B cell (primary cell): ENCODE measurements around the gene NSUN6. TPM values are rescaled to one million over a fixed set of nuclear protein-coding genes. Genes with fewer than 3 reads are reported as not detected.

Source experiments
- ATAC-seq: fragments of 200-7000 bp; cut with Tn5 transposase; one replicate; pipeline ENCODE4 v1.10.0; 2021; ENCODE audit warnings: low read depth, mild to moderate bottlenecking, moderate number of reproducible peaks, moderate library complexity
- CTCF ChIA-PET: fragments of 350-600 bp; sonication (Branson Sonifier 250); formaldehyde crosslinking; loops from one replicate; lab custom pipeline; 2021; ENCODE audit warnings: antibody characterized with exemption, inconsistent platforms; lab: Charles Lee
- POLR2A ChIA-PET: fragments of 350-600 bp; sonication (Branson Sonifier 250); formaldehyde crosslinking; loops from one replicate; lab custom pipeline; 2021; ENCODE audit warnings: antibody characterized with exemption; lab: Charles Lee
- DNase-seq: peaks from one replicate; pipeline ENCODE4 v3.0.0; 2013
- H2AFZ ChIP-seq: 2 replicates; pipeline ENCODE4 v1.6.1; 2012; ENCODE audit warnings: mild to moderate bottlenecking, low read depth, low read length; ENCODE audit not compliant: insufficient read depth, poor library complexity, severe bottlenecking
- H3K27ac ChIP-seq, 2 donors: 1 replicate in 1 of 2; 2 replicates in 1 of 2; pipeline ENCODE4 v1.5.1; 2012 to 2013; ENCODE audit warnings: low read length in 2 of 2, mild to moderate bottlenecking in 2 of 2, moderate library complexity in 1 of 2
- H3K27me3 ChIP-seq, 4 experiments: fragments of 200-600 bp in 1 of 4; sonication (generic) in 1 of 4; replicated peaks in 1 of 4; 1 replicate in 2 of 4; 2 replicates in 2 of 4; pipeline versions ENCODE4 v1.6.1 to v1.7.0; 2013 to 2016; ENCODE audit warnings: low read length in 3 of 4, mild to moderate bottlenecking in 2 of 4, mixed read lengths in 1 of 4, moderate library complexity in 1 of 4; ENCODE audit not compliant: insufficient read depth in 4 of 4, control insufficient read depth in 3 of 4; ENCODE audit errors: control extremely low read depth in 1 of 4
- H3K36me3 ChIP-seq, 2 experiments: replicated peaks in 1 of 2; 1 replicate in 1 of 2; 2 replicates in 1 of 2; pipeline versions ENCODE4 v1.6.1 to v1.7.1; 2013; ENCODE audit warnings: low read length in 1 of 2; ENCODE audit not compliant: insufficient read depth in 2 of 2, control insufficient read depth in 1 of 2; ENCODE audit errors: control extremely low read depth in 1 of 2, extremely low read depth in 1 of 2
- H3K4me1 ChIP-seq, 2 donors: fragments of 200-600 bp in 1 of 2; sonication (generic) in 1 of 2; 1 replicate in 1 of 2; 2 replicates in 1 of 2; pipeline versions ENCODE4 v1.5.1 to v1.6.1; 2013 to 2017; ENCODE audit warnings: low read length in 2 of 2; ENCODE audit not compliant: control insufficient read depth in 2 of 2, insufficient read depth in 2 of 2
- H3K4me2 ChIP-seq: replicated peaks from 2 replicates; pipeline ENCODE3; 2012; ENCODE audit warnings: mild to moderate bottlenecking, low read depth, low read length; ENCODE audit not compliant: poor library complexity, severe bottlenecking
- H3K4me3 ChIP-seq, 5 experiments: fragments of 200-600 bp in 1 of 5; sonication (generic) in 1 of 5; 1 replicate in 3 of 5; 2 replicates in 2 of 5; pipeline versions ENCODE4 v1.5.1 to v1.7.0; 2011 to 2016; ENCODE audit warnings: low read length in 4 of 5, mild to moderate bottlenecking in 4 of 5, low read depth in 2 of 5, control low read depth in 1 of 5, moderate library complexity in 1 of 5; ENCODE audit not compliant: insufficient read depth in 1 of 5; ENCODE audit errors: control extremely low read depth in 1 of 5, extremely low read depth in 1 of 5
- H3K79me2 ChIP-seq: fragments of 200-600 bp; sonication (generic); one replicate; pipeline ENCODE4 v1.6.0; 2016; ENCODE audit warnings: low read length; ENCODE audit not compliant: control insufficient read depth, insufficient read depth
- H3K9ac ChIP-seq: fragments of 200-600 bp; sonication (generic); 2 replicates; pipeline ENCODE4 v1.6.1; 2017; ENCODE audit warnings: mild to moderate bottlenecking, low read length, moderate library complexity
- H3K9me3 ChIP-seq, 3 donors: one replicate each; pipeline versions ENCODE4 v1.6.1 to v1.7.1; 2013; ENCODE audit warnings: low read length in 2 of 3; ENCODE audit not compliant: control insufficient read depth in 2 of 3, insufficient read depth in 1 of 3; ENCODE audit errors: control extremely low read depth in 1 of 3
- H4K20me1 ChIP-seq: 2 replicates; pipeline ENCODE4 v1.6.0; 2012; ENCODE audit warnings: mild to moderate bottlenecking, low read length; ENCODE audit not compliant: insufficient read depth, control insufficient read depth, poor library complexity, severe bottlenecking
- H3K27ac Mint-ChIP-seq: one replicate; pipeline ENCODE4 v1.8.0; 2021; ENCODE audit warnings: mixed read lengths
- H3K27me3 Mint-ChIP-seq: one replicate; pipeline ENCODE4 v1.8.0; 2021; ENCODE audit warnings: mixed read lengths
- H3K4me1 Mint-ChIP-seq: one replicate; pipeline ENCODE4 v1.8.0; 2021; ENCODE audit warnings: mixed read lengths
- H3K4me3 Mint-ChIP-seq: one replicate; pipeline ENCODE4 v1.8.0; 2021; ENCODE audit warnings: mixed read lengths
- H3K9me3 Mint-ChIP-seq: one replicate; pipeline ENCODE4 v1.8.0; 2022; ENCODE audit warnings: mixed read lengths; ENCODE audit not compliant: insufficient read depth
- EZH2 ChIP-seq: IDR thresholded peaks from 2 replicates; pipeline ENCODE4 v1.6.1; 2012; ENCODE audit warnings: borderline replicate concordance, low read depth, mild to moderate bottlenecking, moderate library complexity, low read length; ENCODE audit not compliant: insufficient read depth, poor library complexity, severe bottlenecking
- WGBS: methylation state at CpG from one replicate; pipeline ENCODE4 v1.1.5; 2013; ENCODE audit warnings: missing lambda C conversion rate; ENCODE audit not compliant: insufficient coverage; 5-methylcytosine and 5-hydroxymethylcytosine counted together
- intact Hi-C: fragments of 100-400 bp; cut with micrococcal nuclease; formaldehyde crosslinking; loops from one replicate; pipeline ENCODE4 v1.10.0; 2022
- polyA plus RNA-seq: library from polyadenylated mRNA; depleted of rRNA; stranded (reverse); fragments of >200 nt; gene quantifications from 2 replicates; pipeline ENCODE4 v1.2.3, GENCODE V29; 2012
- total RNA-seq, 2 donors: library from RNA; stranded (reverse); fragments of 120-200 nt in 1 of 2; gene quantifications; 1 replicate in 1 of 2; 2 replicates in 1 of 2; pipeline versions ENCODE4 v1.2.3 to v1.2.4, GENCODE V29; 2013 to 2022
- TF ChIP-seq, protein P1 (sequence below): fragments of 200-600 bp; IDR thresholded peaks from one replicate; pipeline ENCODE4 v1.8.0; 2022; ENCODE audit warnings: antibody characterized with exemption, mild to moderate bottlenecking

NSUN6 gene
- total and polyA plus RNA-seq, 2 donors (not counting 1 experiment from before 2014, with no cell fraction given): 13.4 to 27.9 TPM

DNA sequence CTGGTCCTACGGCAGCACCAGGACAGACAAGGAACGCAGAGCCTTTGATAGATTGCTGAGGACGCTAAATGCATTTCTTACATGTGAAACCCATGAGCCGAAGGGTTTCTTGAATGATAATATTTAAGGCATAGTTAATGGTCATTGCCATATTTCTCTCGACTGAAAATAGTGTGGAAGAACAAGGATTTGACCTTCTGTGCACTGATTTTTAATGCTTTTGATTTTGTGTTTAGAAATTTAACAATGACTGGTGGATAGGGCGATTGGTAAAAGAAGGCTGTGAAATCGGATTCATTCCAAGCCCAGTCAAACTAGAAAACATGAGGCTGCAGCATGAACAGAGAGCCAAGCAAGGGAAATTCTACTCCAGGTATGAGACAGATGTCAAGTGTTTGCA lies 150.8 kb downstream of the NSUN6 start:
- 96% methylated on average over 7 of the region's 7 CpGs for WGBS
- H3K4me3 Mint-ChIP-seq: no peak overlapping the region

DNA sequence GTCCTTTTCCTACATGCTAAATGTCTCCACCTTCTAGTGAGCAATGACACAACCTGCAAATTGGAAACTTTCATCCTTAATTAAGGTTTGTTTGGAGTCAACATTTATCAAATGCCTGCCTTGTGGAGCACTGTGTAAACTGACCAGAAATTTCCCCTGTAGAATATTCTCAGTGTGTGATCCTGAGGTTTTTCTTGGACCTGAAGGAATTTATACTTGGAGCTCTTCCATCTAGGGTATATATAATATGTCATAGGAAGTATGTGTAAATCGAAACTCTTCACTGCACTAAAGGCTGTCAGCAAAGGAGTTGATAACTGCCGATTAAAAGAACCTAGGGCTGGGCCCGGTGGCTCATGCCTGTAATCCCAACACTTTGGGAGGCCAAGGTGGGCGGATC lies 152.4 kb downstream of the NSUN6 start:
- H2AFZ ChIP-seq: no peak overlapping the region
- no peak overlapping the region for H3K9ac ChIP-seq
- ChIA-PET CTCF (no interaction called here), POLR2A (no interaction called here)
- H4K20me1 ChIP-seq: no peaks in the 10 kb centered on the region
- Mint-ChIP-seq H3K27ac (no peak overlapping the region), H3K4me1 (no peaks in the 10 kb centered on the region), H3K9me3 (no peaks in the 10 kb centered on the region), H3K27me3 (no peaks in the 10 kb centered on the region), H3K4me3 (no peak overlapping the region)
- H3K27me3 ChIP-seq: no peaks in the 10 kb centered on the region
- intact Hi-C loops: no loop called here
- H3K36me3 ChIP-seq: no peaks in the 10 kb centered on the region
- DNase-seq (no peak), ATAC-seq (no peak)
- no peak overlapping the region for H3K27ac ChIP-seq
- 100% methylated on average over 1 of the region's 4 CpGs for WGBS
- no peaks in the 10 kb centered on the region for H3K9me3 ChIP-seq
- no peak overlapping the region for H3K4me2 ChIP-seq
- no peak overlapping the region for H3K4me3 ChIP-seq
- TF ChIP-seq, protein P1, sequence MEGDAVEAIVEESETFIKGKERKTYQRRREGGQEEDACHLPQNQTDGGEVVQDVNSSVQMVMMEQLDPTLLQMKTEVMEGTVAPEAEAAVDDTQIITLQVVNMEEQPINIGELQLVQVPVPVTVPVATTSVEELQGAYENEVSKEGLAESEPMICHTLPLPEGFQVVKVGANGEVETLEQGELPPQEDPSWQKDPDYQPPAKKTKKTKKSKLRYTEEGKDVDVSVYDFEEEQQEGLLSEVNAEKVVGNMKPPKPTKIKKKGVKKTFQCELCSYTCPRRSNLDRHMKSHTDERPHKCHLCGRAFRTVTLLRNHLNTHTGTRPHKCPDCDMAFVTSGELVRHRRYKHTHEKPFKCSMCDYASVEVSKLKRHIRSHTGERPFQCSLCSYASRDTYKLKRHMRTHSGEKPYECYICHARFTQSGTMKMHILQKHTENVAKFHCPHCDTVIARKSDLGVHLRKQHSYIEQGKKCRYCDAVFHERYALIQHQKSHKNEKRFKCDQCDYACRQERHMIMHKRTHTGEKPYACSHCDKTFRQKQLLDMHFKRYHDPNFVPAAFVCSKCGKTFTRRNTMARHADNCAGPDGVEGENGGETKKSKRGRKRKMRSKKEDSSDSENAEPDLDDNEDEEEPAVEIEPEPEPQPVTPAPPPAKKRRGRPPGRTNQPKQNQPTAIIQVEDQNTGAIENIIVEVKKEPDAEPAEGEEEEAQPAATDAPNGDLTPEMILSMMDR: no peak
- no peak for TF ChIP-seq EZH2
- no peaks in the 10 kb centered on the region for H3K79me2 ChIP-seq
- no peaks in the 10 kb centered on the region for H3K4me1 ChIP-seq

More for the DNA sequence above, 150.8 kb downstream of the NSUN6 start:
- no peak overlapping the region for H3K4me2 ChIP-seq
- DNase-seq: no peak
- no peaks in the 10 kb centered on the region for H3K4me1 ChIP-seq
- POLR2A ChIA-PET: no interaction called here
- no peaks in the 10 kb centered on the region for H4K20me1 ChIP-seq
- intact Hi-C loops: no loop called here
- no peak overlapping the region for H2AFZ ChIP-seq
- no peak overlapping the region for H3K4me3 ChIP-seq
- no peak overlapping the region for H3K9ac ChIP-seq
- ATAC-seq: no peak
- Mint-ChIP-seq H3K9me3 (no peaks in the 10 kb centered on the region), H3K4me1 (no peaks in the 10 kb centered on the region), H3K27me3 (no peaks in the 10 kb centered on the region), H3K27ac (no peak overlapping the region)
- TF ChIP-seq, protein P1: no peak
- no peak for TF ChIP-seq EZH2
- H3K27me3 ChIP-seq: no peaks in the 10 kb centered on the region
- no peaks in the 10 kb centered on the region for H3K79me2 ChIP-seq
- H3K9me3 ChIP-seq: no peaks in the 10 kb centered on the region
- no peaks in the 10 kb centered on the region for H3K36me3 ChIP-seq
- H3K27ac ChIP-seq: no peak overlapping the region
- CTCF ChIA-PET: no interaction called here
